Measurements from ENCODE around the gene TBX6.
A peak's percentile ranks its signal among the peaks of the same experiment; 100 is the strongest.

TBX6 gene

GRCh38 chr16:30113711-30114333 is 22.1 kb upstream of the TBX6 start:
- no peak for DNase-seq (ENCODE audit: low read depth in 2 of 2, low spot score in 1 of 2)

- DNase-seq (ENCODE audit: low read depth in 2 of 2, low spot score in 1 of 2): no peak
These were observed 21.4 kb upstream of the TBX6 start, which contains the start of gene GDPD3 for GRCh38 chr16:30113031-30113710. GDPD3 (minus strand) TSS chr16:30113537; CDS start chr16:30113478, 59 bp downstream.

- DNase-seq (ENCODE audit: low read depth in 2 of 2, low spot score in 1 of 2): peak in 1 of 2 donors; percentile 31
These were observed 20.7 kb upstream of the TBX6 start for GRCh38 chr16:30112197-30113030.

GRCh38 chr16:30110661-30111060 is 18.9 kb upstream of the TBX6 start:
- DNase-seq (ENCODE audit: low read depth in 2 of 2, low spot score in 1 of 2): no peak

GRCh38 chr16:30108059-30108850 is 16.5 kb upstream of the TBX6 start:
- DNase-seq (ENCODE audit: low read depth in 2 of 2, low spot score in 1 of 2): no peak

- no peak for DNase-seq (ENCODE audit: low read depth in 2 of 2, low spot score in 1 of 2)
These were observed 12.8 kb upstream of the TBX6 start for GRCh38 chr16:30104492-30104891.

GRCh38 chr16:30104090-30104489 is 12.4 kb upstream of the TBX6 start:
- no peak for DNase-seq (ENCODE audit: low read depth in 2 of 2, low spot score in 1 of 2)

GRCh38 chr16:30096862-30097563 is 5.3 kb upstream of the TBX6 start:
- no peak for DNase-seq (ENCODE audit: low read depth in 2 of 2, low spot score in 1 of 2)

- DNase-seq (ENCODE audit: low read depth in 2 of 2, low spot score in 1 of 2): peak; percentile 69 to 80
These were observed 4.6 kb upstream of the TBX6 start, which contains the start of gene YPEL3 for GRCh38 chr16:30096105-30096861. YPEL3 (minus strand) TSS chr16:30096213; CDS start chr16:30095482, 731 bp downstream.

- no peak for DNase-seq (ENCODE audit: low read depth in 2 of 2, low spot score in 1 of 2)
These were observed 3.7 kb upstream of the TBX6 start for GRCh38 chr16:30095166-30096078.

GRCh38 chr16:30094541-30095165 is 2.9 kb upstream of the TBX6 start:
- DNase-seq (ENCODE audit: low read depth in 2 of 2, low spot score in 1 of 2): no peak

GRCh38 chr16:30092373-30093010 is 768 bp upstream of the TBX6 start:
- peak in 1 of 2 donors; percentile 27 for DNase-seq (ENCODE audit: low read depth in 2 of 2, low spot score in 1 of 2)

- DNase-seq (ENCODE audit: low read depth in 2 of 2, low spot score in 1 of 2): no peak
These were observed 953 bp downstream of the TBX6 start for GRCh38 chr16:30090610-30091331.

GRCh38 chr16:30088832-30089624 is 2.7 kb downstream of the TBX6 start:
- DNase-seq (ENCODE audit: low read depth in 2 of 2, low spot score in 1 of 2): no peak

- DNase-seq (ENCODE audit: low read depth in 2 of 2, low spot score in 1 of 2): no peak
These were observed 3.4 kb downstream of the TBX6 start for GRCh38 chr16:30088237-30088831.
